ENCODE measurements around the gene RAB36.

Gene RAB36

GRCh38 chr22:23143119-23143518, 2.2 kb upstream of the RAB36 start:
- no peaks in the 10 kb centered on the region for H3K79me1 ChIP-seq (ENCODE audit: low read depth, low read length)
- H3K27ac ChIP-seq (replicated peaks; ENCODE audit: low read length), result no peak overlapping the region
- H3K23ac ChIP-seq (ENCODE audit: low read depth, low read length, poor library complexity), result no peak overlapping the region
- no peak for DNase-seq (ENCODE audit: low spot score)
- no peak overlapping the region for H2BK15ac ChIP-seq (ENCODE audit: low read length)
- H3K4ac ChIP-seq (ENCODE audit: low read length), result no peak overlapping the region
- no peak overlapping the region for H3K4me3 ChIP-seq (ENCODE audit: low read length in 2 of 2)
- no peak overlapping the region for H2AFZ ChIP-seq (ENCODE audit: low read length)
- no peak overlapping the region for H2BK120ac ChIP-seq (ENCODE audit: low read depth, low read length)
- no CpG with 5 or more reads among the region's 1 CpG for WGBS, 2 donors (ENCODE audit: extremely low coverage in 2 of 2, insufficient read length in 2 of 2, insufficient replicate concordance in 1 of 2)
- peaks cover 20 to 22% of the 10 kb centered on the region in 2 donors for H3K4me1 ChIP-seq (ENCODE audit: control insufficient read depth in 2 of 2, insufficient read depth in 1 of 2, low read depth in 1 of 2, low read length in 2 of 2)
- no peak overlapping the region for H2BK12ac ChIP-seq (ENCODE audit: low read length)
- no peak overlapping the region for H3K14ac ChIP-seq (ENCODE audit: low read length)
- peaks cover 0 to 13% of the 10 kb centered on the region in 2 donors for H3K36me3 ChIP-seq (replicated peaks in 1 of 2; ENCODE audit: control insufficient read depth in 2 of 2, insufficient read depth in 2 of 2, low read length in 2 of 2)
- H2AK5ac ChIP-seq (ENCODE audit: low read depth, low read length), result peak overlapping the region; percentile 85
- no peak overlapping the region for H3K18ac ChIP-seq (ENCODE audit: low read length)
- no peak overlapping the region for H4K8ac ChIP-seq (ENCODE audit: low read depth, low read length)
- no peak overlapping the region for H3K4me2 ChIP-seq (ENCODE audit: insufficient read depth, low read length, poor library complexity, severe bottlenecking)
- no peak overlapping the region for H4K91ac ChIP-seq (ENCODE audit: low read depth, low read length, poor library complexity)
- H2BK5ac ChIP-seq (ENCODE audit: low read length), result no peak overlapping the region
- H3K9ac ChIP-seq (ENCODE audit: low read depth, low read length, poor library complexity), result no peak overlapping the region
- H3K27me3 ChIP-seq (ENCODE audit: control insufficient read depth in 3 of 3, insufficient read depth in 3 of 3, low read depth in 1 of 3, low read length in 3 of 3), result no peaks in the 10 kb centered on the region
- H3K9me3 ChIP-seq (replicated peaks in 1 of 2; ENCODE audit: control insufficient read depth in 2 of 2, insufficient read depth in 1 of 2, low read depth in 1 of 2, low read length in 2 of 2), result no peaks in the 10 kb centered on the region

GRCh38 chr22:23144432-23144831, 845 bp upstream of the RAB36 start:
- no peaks in the 10 kb centered on the region for H3K79me1 ChIP-seq (ENCODE audit: low read depth, low read length)
- no peak overlapping the region for H3K27ac ChIP-seq (replicated peaks; ENCODE audit: low read length)
- H2BK15ac ChIP-seq (ENCODE audit: low read length), result no peak overlapping the region
- no peak overlapping the region for H2AK5ac ChIP-seq (ENCODE audit: low read depth, low read length)
- no peak overlapping the region for H3K23ac ChIP-seq (ENCODE audit: low read depth, low read length, poor library complexity)
- peak overlapping the region; percentile 47 for H2AFZ ChIP-seq (ENCODE audit: low read length)
- H3K4ac ChIP-seq (ENCODE audit: low read length), result no peak overlapping the region
- H2BK120ac ChIP-seq (ENCODE audit: low read depth, low read length), result no peak overlapping the region
- no peak overlapping the region for H2BK12ac ChIP-seq (ENCODE audit: low read length)
- DNase-seq (ENCODE audit: low spot score), result no peak
- no peak overlapping the region for H3K18ac ChIP-seq (ENCODE audit: low read length)
- H3K27me3 ChIP-seq (ENCODE audit: control insufficient read depth in 3 of 3, insufficient read depth in 3 of 3, low read depth in 1 of 3, low read length in 3 of 3), result no peaks in the 10 kb centered on the region
- H3K14ac ChIP-seq (ENCODE audit: low read length), result no peak overlapping the region
- peaks cover 0 to 26% of the 10 kb centered on the region in 2 donors for H3K36me3 ChIP-seq (replicated peaks in 1 of 2; ENCODE audit: control insufficient read depth in 2 of 2, insufficient read depth in 2 of 2, low read length in 2 of 2)
- no peak overlapping the region for H2BK5ac ChIP-seq (ENCODE audit: low read length)
- no peak overlapping the region for H4K91ac ChIP-seq (ENCODE audit: low read depth, low read length, poor library complexity)
- WGBS, 2 donors (ENCODE audit: extremely low coverage in 2 of 2, insufficient read length in 2 of 2, insufficient replicate concordance in 1 of 2), result no CpG with 5 or more reads among the region's 4 CpGs
- H3K9ac ChIP-seq (ENCODE audit: low read depth, low read length, poor library complexity), result no peak overlapping the region
- H3K4me3 ChIP-seq (ENCODE audit: low read length in 2 of 2), result peak overlapping the region in 1 of 2 donors; percentile 77
- H3K4me1 ChIP-seq (ENCODE audit: control insufficient read depth in 2 of 2, insufficient read depth in 1 of 2, low read depth in 1 of 2, low read length in 2 of 2), result peaks cover 20 to 22% of the 10 kb centered on the region in 2 donors
- H4K8ac ChIP-seq (ENCODE audit: low read depth, low read length), result no peak overlapping the region
- H3K4me2 ChIP-seq (ENCODE audit: insufficient read depth, low read length, poor library complexity, severe bottlenecking), result no peak overlapping the region
- H3K9me3 ChIP-seq (replicated peaks in 1 of 2; ENCODE audit: control insufficient read depth in 2 of 2, insufficient read depth in 1 of 2, low read depth in 1 of 2, low read length in 2 of 2), result no peaks in the 10 kb centered on the region

- peak overlapping the region; percentile 37 for H3K27ac ChIP-seq (replicated peaks; ENCODE audit: low read length)
- H3K36me3 ChIP-seq (replicated peaks in 1 of 2; ENCODE audit: control insufficient read depth in 2 of 2, insufficient read depth in 2 of 2, low read length in 2 of 2), result peaks cover 0 to 38% of the 10 kb centered on the region in 2 donors
- H2AFZ ChIP-seq (ENCODE audit: low read length), result peak overlapping the region; percentile 93
- H3K4me1 ChIP-seq (ENCODE audit: control insufficient read depth in 2 of 2, insufficient read depth in 1 of 2, low read depth in 1 of 2, low read length in 2 of 2), result peaks cover 22 to 24% of the 10 kb centered on the region in 2 donors
- peak overlapping the region; percentile 94 for H3K23ac ChIP-seq (ENCODE audit: low read depth, low read length, poor library complexity)
- DNase-seq (ENCODE audit: low spot score), result no peak
- peak overlapping the region; percentile 90 for H3K4me2 ChIP-seq (ENCODE audit: insufficient read depth, low read length, poor library complexity, severe bottlenecking)
- H2BK15ac ChIP-seq (ENCODE audit: low read length), result peak overlapping the region; percentile 87
- H3K18ac ChIP-seq (ENCODE audit: low read length), result peak overlapping the region; percentile 38
- no peaks in the 10 kb centered on the region for H3K79me1 ChIP-seq (ENCODE audit: low read depth, low read length)
- no peak overlapping the region for H4K91ac ChIP-seq (ENCODE audit: low read depth, low read length, poor library complexity)
- H3K4ac ChIP-seq (ENCODE audit: low read length), result no peak overlapping the region
- H3K9ac ChIP-seq (ENCODE audit: low read depth, low read length, poor library complexity), result no peak overlapping the region
- peak overlapping the region; percentile 19 for H2AK5ac ChIP-seq (ENCODE audit: low read depth, low read length)
- no peaks in the 10 kb centered on the region for H3K27me3 ChIP-seq (ENCODE audit: control insufficient read depth in 3 of 3, insufficient read depth in 3 of 3, low read depth in 1 of 3, low read length in 3 of 3)
- H3K9me3 ChIP-seq (replicated peaks in 1 of 2; ENCODE audit: control insufficient read depth in 2 of 2, insufficient read depth in 1 of 2, low read depth in 1 of 2, low read length in 2 of 2), result no peaks in the 10 kb centered on the region
- peak overlapping the region; percentile 39 for H2BK120ac ChIP-seq (ENCODE audit: low read depth, low read length)
- no peak overlapping the region for H3K14ac ChIP-seq (ENCODE audit: low read length)
- H2BK12ac ChIP-seq (ENCODE audit: low read length), result no peak overlapping the region
- no CpG with 5 or more reads among the region's 2 CpGs for WGBS, 2 donors (ENCODE audit: extremely low coverage in 2 of 2, insufficient read length in 2 of 2, insufficient replicate concordance in 1 of 2)
- peak overlapping the region; percentile 76 to 77 for H3K4me3 ChIP-seq (ENCODE audit: low read length in 2 of 2)
- peak overlapping the region; percentile 83 for H2BK5ac ChIP-seq (ENCODE audit: low read length)
- H4K8ac ChIP-seq (ENCODE audit: low read depth, low read length), result no peak overlapping the region
Measured at GRCh38 chr22:23145878-23146470, 697 bp downstream of the RAB36 start.

- Histone ChIP-seq H3K4ac (ENCODE audit: low read length) (no peak overlapping the region), H2BK120ac (ENCODE audit: low read depth, low read length) (no peak overlapping the region), H3K27me3 (ENCODE audit: control insufficient read depth in 3 of 3, insufficient read depth in 3 of 3, low read depth in 1 of 3, low read length in 3 of 3) (no peaks in the 10 kb centered on the region), H3K9ac (ENCODE audit: low read depth, low read length, poor library complexity) (no peak overlapping the region), H3K14ac (ENCODE audit: low read length) (no peak overlapping the region), H2AFZ (ENCODE audit: low read length) (no peak overlapping the region), H3K9me3 (replicated peaks in 1 of 2; ENCODE audit: control insufficient read depth in 2 of 2, insufficient read depth in 1 of 2, low read depth in 1 of 2, low read length in 2 of 2) (no peaks in the 10 kb centered on the region), H3K36me3 (replicated peaks in 1 of 2; ENCODE audit: control insufficient read depth in 2 of 2, insufficient read depth in 2 of 2, low read length in 2 of 2) (peaks cover 0 to 45% of the 10 kb centered on the region in 2 donors), H4K91ac (ENCODE audit: low read depth, low read length, poor library complexity) (no peak overlapping the region), H3K4me2 (ENCODE audit: insufficient read depth, low read length, poor library complexity, severe bottlenecking) (no peak overlapping the region), H3K4me1 (ENCODE audit: control insufficient read depth in 2 of 2, insufficient read depth in 1 of 2, low read depth in 1 of 2, low read length in 2 of 2) (peaks cover 17 to 20% of the 10 kb centered on the region in 2 donors), H2BK5ac (ENCODE audit: low read length) (no peak overlapping the region), H3K18ac (ENCODE audit: low read length) (peak overlapping the region; percentile 36), H3K4me3 (ENCODE audit: low read length in 2 of 2) (peak overlapping the region in 1 of 2 donors; percentile 77), H3K23ac (ENCODE audit: low read depth, low read length, poor library complexity) (peak overlapping the region; percentile 5), H3K27ac (replicated peaks; ENCODE audit: low read length) (no peak overlapping the region), H4K8ac (ENCODE audit: low read depth, low read length) (no peak overlapping the region), H2AK5ac (ENCODE audit: low read depth, low read length) (no peak overlapping the region), H3K79me1 (ENCODE audit: low read depth, low read length) (no peaks in the 10 kb centered on the region), H2BK15ac (ENCODE audit: low read length) (peak overlapping the region; percentile 31), H2BK12ac (ENCODE audit: low read length) (no peak overlapping the region)
- no peak for DNase-seq (ENCODE audit: low spot score)
- no CpG with 5 or more reads among the region's 8 CpGs for WGBS, 2 donors (ENCODE audit: extremely low coverage in 2 of 2, insufficient read length in 2 of 2, insufficient replicate concordance in 1 of 2)
Measured at GRCh38 chr22:23146478-23147205, 1.4 kb downstream of the RAB36 start.
